Upper lobe of left lung (tissue), 6 donors: ENCODE measurements around the gene KCNRG. TPM values are rescaled to one million over a fixed set of nuclear protein-coding genes. Genes with fewer than 3 reads are reported as not detected.
A peak's percentile ranks its signal among the peaks of the same experiment; 100 is the strongest.

ENCODE experiments used
- ATAC-seq, 2 donors: fragments of 200-7000 bp; cut with Tn5 transposase; one replicate each; pipeline ENCODE4 v1.9.1; 2022; ENCODE audit warnings: mild to moderate bottlenecking in 2 of 2, moderate library complexity in 2 of 2; ENCODE audit not compliant: low FRiP score in 2 of 2
- DNase-seq, 2 donors: peaks; one replicate each; pipeline ENCODE4 v3.0.0-alpha.2; 2019 to 2020
- H3K27ac ChIP-seq, 4 donors: fragments of 200-600 bp; sonication (generic); one replicate each; pipeline ENCODE4 v1.5.1; 2016 to 2019
- H3K27me3 ChIP-seq, 4 donors: fragments of 200-600 bp; sonication (generic); one replicate each; pipeline ENCODE4 v1.5.1; 2017 to 2019
- H3K36me3 ChIP-seq, 4 donors: fragments of 200-600 bp; sonication (generic); one replicate each; pipeline ENCODE4 v1.5.1; 2016 to 2019
- H3K4me1 ChIP-seq, 4 donors: fragments of 200-600 bp; sonication (generic); one replicate each; pipeline ENCODE4 v1.5.1; 2018 to 2019
- H3K4me3 ChIP-seq, 4 donors: fragments of 200-600 bp; sonication (generic); one replicate each; pipeline ENCODE4 v1.5.1; 2017 to 2019; ENCODE audit warnings: mild to moderate bottlenecking in 2 of 4, moderate library complexity in 1 of 4
- H3K9me3 ChIP-seq, 4 donors: fragments of 200-600 bp; sonication (generic); one replicate each; pipeline ENCODE4 v1.5.1; 2018 to 2019
- CTCF ChIP-seq, 6 experiments: fragments of 450-650 bp in 4 of 6; fragments of 200-600 bp in 2 of 6; sonication (generic) in 2 of 6; IDR thresholded peaks; one replicate each; pipeline ENCODE4 v1.5.1; 2016 to 2019; ENCODE audit warnings: antibody characterized with exemption in 6 of 6
- EP300 ChIP-seq, 4 donors: sonication (generic); formaldehyde crosslinking; IDR thresholded peaks; one replicate each; pipeline ENCODE4 v1.5.1; 2017; ENCODE audit warnings: antibody characterized with exemption in 4 of 4, control low read depth in 2 of 4
- POLR2A ChIP-seq, 4 donors: fragments of 450-650 bp; IDR thresholded peaks; one replicate each; pipeline ENCODE4 v1.5.1; 2016 to 2017; ENCODE audit warnings: antibody characterized with exemption in 4 of 4, mild to moderate bottlenecking in 2 of 4
- POLR2AphosphoS5 ChIP-seq, 2 donors: sonication (generic); formaldehyde crosslinking; IDR thresholded peaks; one replicate each; pipeline ENCODE4 v1.5.1; 2017; ENCODE audit warnings: antibody characterized with exemption in 2 of 2
- WGBS, 2 donors: methylation state at CpG; one replicate each; pipeline ENCODE4 v1.1.5; 2017 to 2018; 5-methylcytosine and 5-hydroxymethylcytosine counted together
- total RNA-seq, 6 donors: library from RNA; depleted of rRNA in 4 of 6; stranded (reverse); fragments of >200 nt in 4 of 6; gene quantifications; one replicate each; pipeline versions ENCODE4 v1.1.0 to v1.2.1, GENCODE V29; 2016 to 2021
- donor health status: DM: no; HTN: no; CAD: no; lungs with moderate emphysema.
- donor health status: DM: no; HTN: yes; CAD: no; lungs with severe emphysema.

The KCNRG gene
- total RNA-seq, 6 donors from 2014 or later: 0.89 to 12.6 (median 3.4) TPM

GRCh38 chr13:49993111-49993510, 22.1 kb upstream of the KCNRG start:
- Histone ChIP-seq H3K9me3 (no peaks in the 10 kb centered on the region), H3K4me1 (peaks cover 7 to 11% (median 8%) of the 10 kb centered on the region in 4 donors), H3K36me3 (peaks cover 0 to 4% (median under 1%) of the 10 kb centered on the region in 4 donors), H3K4me3 (no peak overlapping the region), H3K27ac (no peak overlapping the region), H3K27me3 (no peaks in the 10 kb centered on the region)
- TF ChIP-seq CTCF (IDR thresholded peaks at IDR 0.05) (no peak), EP300 (IDR thresholded peaks at IDR 0.05) (no peak), POLR2A (IDR thresholded peaks at IDR 0.05) (no peak), POLR2AphosphoS5 (IDR thresholded peaks at IDR 0.05) (no peak)
- DNase-seq: no peak
- no peak for ATAC-seq

- H3K36me3 ChIP-seq: peaks cover 0 to 6% (median 1%) of the 10 kb centered on the region in 4 donors
- TF ChIP-seq CTCF (IDR thresholded peaks at IDR 0.05): no peak
- TF ChIP-seq EP300 (IDR thresholded peaks at IDR 0.05): no peak
- TF ChIP-seq POLR2A (IDR thresholded peaks at IDR 0.05): no peak
- no peak for TF ChIP-seq POLR2AphosphoS5 (IDR thresholded peaks at IDR 0.05)
These were observed 21.6 kb upstream of the KCNRG start for GRCh38 chr13:49993666-49994065.

DNA sequence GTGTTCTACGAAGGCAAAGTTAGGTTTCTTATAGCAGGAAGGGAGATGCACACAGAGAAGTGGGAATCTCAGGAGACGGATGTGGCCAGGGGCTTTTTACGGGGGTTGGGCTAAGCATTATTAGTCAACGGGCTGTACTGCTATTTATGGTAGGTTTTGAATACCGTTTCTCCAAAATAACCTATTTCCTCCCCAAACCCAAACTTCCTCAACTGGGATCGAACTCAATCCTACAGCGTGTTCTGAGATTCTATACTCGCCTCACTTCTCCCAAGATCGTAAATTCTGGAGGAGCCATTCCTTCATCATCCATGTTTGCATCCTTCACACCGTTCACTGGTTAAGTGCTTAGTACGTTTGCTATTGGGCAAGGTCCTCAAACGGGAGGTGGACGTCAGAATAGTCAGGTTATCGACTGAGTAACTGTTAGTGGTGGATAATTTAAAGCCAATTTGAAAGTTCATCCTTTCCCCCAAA, 19.6 kb upstream of the KCNRG start:
- peaks cover 26 to 35% (median 28%) of the 10 kb centered on the region in 4 donors for H3K4me1 ChIP-seq
- TF ChIP-seq POLR2A (IDR thresholded peaks at IDR 0.05): no peak
- TF ChIP-seq EP300 (IDR thresholded peaks at IDR 0.05): no peak
- H3K36me3 ChIP-seq: peaks cover 0 to 25% (median 2%) of the 10 kb centered on the region in 4 donors
- DNase-seq (peak in 1 of 2 donors; percentile 45), ATAC-seq (no peak)
- H3K9me3 ChIP-seq: no peaks in the 10 kb centered on the region
- peak overlapping the region; percentile 99 to 100 (median 100) for H3K27ac ChIP-seq
- no peaks in the 10 kb centered on the region for H3K27me3 ChIP-seq
- WGBS, 2 donors: 34 to 47% methylated on average over 14 of the region's 14 CpGs
- peak overlapping the region; percentile 66 to 83 (median 72) for H3K4me3 ChIP-seq

More at GRCh38 chr13:49993666-49994065, 21.6 kb upstream of the KCNRG start:
- Histone ChIP-seq H3K4me3 (no peak overlapping the region), H3K27ac (no peak overlapping the region), H3K9me3 (no peaks in the 10 kb centered on the region), H3K27me3 (no peaks in the 10 kb centered on the region), H3K4me1 (peaks cover 12 to 17% (median 13%) of the 10 kb centered on the region in 4 donors)
- DNase-seq (no peak), ATAC-seq (no peak)
- WGBS, 2 donors: 72 to 76% methylated on average over 5 of the region's 5 CpGs

DNA sequence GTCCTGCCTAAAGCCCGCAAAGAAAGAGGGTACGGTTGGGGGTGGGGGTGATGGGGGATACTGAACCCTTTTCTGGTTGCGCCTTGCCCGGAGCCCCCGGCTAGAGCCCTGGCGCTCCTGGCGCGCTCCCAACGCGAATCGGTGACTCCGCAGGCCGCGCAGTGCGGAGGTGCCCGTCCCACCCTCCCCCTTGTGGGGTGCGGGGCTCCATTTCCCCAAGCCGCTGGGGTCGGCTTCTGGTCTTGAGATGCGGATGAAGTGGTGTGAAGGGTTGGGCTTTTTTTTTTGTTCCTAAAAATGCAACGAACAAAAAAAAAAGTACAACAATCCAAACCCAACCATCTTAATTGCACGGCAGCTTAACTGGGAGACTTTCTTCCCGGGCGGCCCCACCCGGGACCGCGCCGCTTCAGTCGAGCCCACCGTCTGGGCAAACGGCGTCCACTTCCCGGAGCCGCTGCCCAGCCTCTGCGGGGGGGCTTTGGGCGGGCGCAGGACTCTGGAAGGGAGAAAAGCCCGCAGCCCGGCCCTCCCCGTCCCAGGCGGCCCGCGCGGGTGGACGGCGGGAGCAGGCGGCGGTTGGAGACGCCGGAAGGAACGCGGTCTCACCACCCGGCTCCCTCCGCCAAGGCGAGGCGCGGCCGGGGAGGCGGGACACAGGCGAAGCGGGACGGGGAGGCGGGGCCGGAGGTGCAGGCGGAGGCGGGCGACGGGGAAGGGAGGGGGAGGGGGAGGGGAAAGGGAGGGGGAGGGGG, 18.9 kb upstream of the KCNRG start:
- Histone ChIP-seq H3K9me3 (no peaks in the 10 kb centered on the region), H3K36me3 (peaks cover 0 to 32% (median 2%) of the 10 kb centered on the region in 4 donors), H3K27ac (peak overlapping the region; percentile 99 to 100 (median 100)), H3K4me1 (peaks cover 32 to 42% (median 35%) of the 10 kb centered on the region in 4 donors), H3K27me3 (no peaks in the 10 kb centered on the region), H3K4me3 (peak overlapping the region; percentile 66 to 83 (median 72))
- ATAC-seq (peak; percentile 89 to 94), DNase-seq (peak; percentile 95 to 98)
- TF ChIP-seq EP300 (IDR thresholded peaks at IDR 0.05) (peak in 1 of 4 donors; percentile 6), POLR2A (IDR thresholded peaks at IDR 0.05) (peak; percentile 48 to 89 (median 66)), POLR2AphosphoS5 (IDR thresholded peaks at IDR 0.05) (peak; percentile 77 to 87), CTCF (IDR thresholded peaks at IDR 0.05) (peak in 1 of 6 experiments; percentile 11)
- WGBS, 2 donors: 1 to 7% methylated on average over 16 to 34 of the region's 68 CpGs
